Stimulated activated CD4-positive, alpha-beta T cell treated with anti-CD3 and anti-CD28 coated beads, Interleukin-15, amount 100 ng/mL, for 48 hours (primary cell): ENCODE data around the gene CSF3.
"Not testable (repeated sequence)": the region's sequence is repeated elsewhere in the genome, so short reads cannot be mapped to it uniquely, and the experiment has no call there.

ENCODE experiments used
- DNase-seq, 2 donors: peaks; one replicate each; pipeline ENCODE4 v3.0.0-alpha.2; 2020; ENCODE audit warnings: low read depth in 2 of 2

Gene CSF3

DNA sequence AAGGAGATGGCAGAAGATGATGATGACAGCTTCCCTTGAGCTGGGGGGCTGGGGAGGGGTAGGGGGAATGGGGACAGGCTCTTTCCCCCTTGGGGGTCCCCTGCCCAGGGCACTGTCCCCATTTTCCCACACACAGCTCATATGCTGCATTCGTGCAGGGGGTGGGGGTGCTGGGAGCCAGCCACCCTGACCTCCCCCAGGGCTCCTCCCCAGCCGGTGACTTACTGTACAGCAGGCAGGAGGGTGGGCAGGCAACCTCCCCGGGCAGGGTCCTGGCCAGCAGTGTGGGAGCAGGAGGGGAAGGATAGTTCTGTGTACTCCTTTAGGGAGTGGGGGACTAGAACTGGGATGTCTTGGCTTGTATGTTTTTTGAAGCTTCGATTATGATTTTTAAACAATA lies 17.7 kb upstream of the CSF3 start:
- no peak for DNase-seq

DNA sequence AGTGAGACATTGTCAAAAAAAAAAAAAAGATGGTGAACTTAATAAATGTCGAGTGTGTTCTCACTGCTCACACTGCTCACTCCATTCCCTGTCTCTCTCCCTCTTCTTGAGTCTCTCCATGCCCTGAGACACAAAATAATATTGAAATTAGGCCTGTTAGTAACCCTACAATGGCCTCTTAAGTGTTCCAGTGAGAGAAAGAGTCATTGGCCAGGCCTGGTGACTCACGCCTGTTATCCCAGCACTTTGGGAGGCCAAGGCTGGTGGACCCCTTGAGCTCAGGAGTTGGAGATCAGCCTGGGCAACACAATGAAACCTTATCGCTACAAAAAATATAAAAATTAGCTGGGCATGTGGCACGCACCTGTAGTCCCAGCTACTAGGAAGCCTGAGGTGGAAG lies 16.2 kb upstream of the CSF3 start:
- DNase-seq: no peak

DNA sequence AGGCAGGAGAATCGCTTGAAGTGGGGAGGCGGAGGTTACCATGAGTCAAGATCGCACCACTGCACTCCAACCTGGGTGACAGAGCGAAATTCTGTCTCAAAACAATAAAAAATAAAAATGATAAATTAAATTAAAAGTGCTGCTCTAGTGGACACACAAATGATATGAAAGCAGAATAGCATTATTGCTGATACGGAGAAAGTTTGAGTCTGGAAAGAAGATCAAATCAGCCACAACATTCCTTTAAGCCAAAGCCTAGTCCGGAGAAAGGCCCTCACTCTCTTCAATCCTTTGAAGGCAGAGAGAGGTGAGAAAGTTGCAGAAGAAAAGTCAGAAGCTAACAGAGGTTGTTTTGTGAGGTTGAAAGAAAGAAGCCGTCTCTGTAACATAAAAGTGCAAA lies 15.1 kb upstream of the CSF3 start:
- DNase-seq: no peak

DNA sequence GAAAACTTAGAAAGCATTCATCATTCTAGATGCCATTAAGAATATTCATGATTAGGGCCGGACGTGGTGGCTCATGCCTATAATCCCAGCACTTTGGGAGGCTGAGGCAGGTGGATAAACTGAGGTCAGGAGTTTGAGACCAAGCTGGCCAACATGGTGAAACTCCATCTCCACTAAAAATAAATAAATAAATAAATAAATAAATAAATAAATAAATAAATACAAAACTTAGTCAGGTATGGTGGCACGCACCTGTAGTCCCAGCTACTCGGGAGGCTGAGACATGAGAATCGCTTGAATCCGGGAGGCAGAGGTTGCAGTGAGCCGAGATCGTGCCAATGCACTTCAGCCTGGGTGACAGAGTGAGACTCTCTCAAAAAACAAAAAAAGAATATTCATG lies 13.9 kb upstream of the CSF3 start:
- DNase-seq: not testable (repeated sequence)

DNA sequence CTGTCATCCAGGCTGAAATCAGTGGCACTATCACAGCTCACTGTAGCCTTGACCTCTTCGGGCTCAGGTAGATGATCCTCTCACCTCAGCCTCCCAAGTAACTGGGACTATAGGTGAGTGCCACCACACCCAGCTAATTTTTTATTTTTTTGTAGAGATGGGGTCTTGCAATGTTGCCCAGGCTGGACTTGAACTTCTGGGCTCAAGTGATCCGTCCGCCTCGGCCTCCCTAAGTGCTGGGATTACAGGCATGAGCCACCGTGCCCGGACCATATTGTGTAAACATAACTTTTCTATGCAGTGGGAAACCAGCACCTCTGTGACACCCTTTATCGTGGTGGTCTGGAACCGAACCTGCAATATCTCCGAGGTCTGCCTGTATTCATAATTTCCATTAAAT lies 11.2 kb upstream of the CSF3 start:
- DNase-seq: no peak

DNA sequence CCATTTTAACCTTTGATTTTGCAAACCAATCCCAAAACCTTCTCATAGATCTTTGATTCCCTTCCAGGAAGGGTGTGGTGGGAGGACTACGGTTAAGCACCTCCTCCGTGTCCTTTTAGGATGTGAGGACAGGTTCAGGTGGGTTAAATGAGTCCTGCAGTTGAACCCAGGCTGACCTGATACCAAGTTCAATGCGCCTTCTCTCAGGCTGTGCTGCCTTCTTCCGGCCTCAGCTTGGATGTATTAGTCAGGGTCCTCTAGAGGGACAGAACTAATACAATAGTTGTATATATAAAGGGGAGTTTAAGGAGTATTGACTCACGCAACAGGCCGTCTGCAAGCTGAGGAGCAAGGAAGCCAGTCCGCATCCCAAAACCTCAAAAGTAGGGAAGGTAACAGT lies 10.5 kb upstream of the CSF3 start:
- no peak for DNase-seq

DNA sequence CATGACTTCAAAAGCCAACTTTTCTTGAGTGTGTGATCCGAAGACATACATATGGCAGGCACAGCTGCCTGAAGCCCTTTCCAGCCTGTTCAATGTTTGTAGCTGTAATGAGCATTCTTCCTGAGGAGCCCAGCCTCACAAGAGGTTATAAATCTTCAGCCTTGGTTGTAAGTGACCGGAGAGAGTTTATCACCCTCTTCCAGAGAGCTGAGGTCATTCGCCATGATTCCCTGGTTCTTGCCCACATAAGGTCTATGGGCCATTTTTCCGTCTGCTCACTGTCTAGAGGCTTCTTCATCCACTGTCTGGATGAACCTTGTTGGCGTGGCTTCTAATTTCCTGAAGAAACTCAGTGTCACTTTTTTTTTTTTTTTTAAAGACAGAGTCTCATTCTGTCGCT lies 9.7 kb upstream of the CSF3 start:
- no peak for DNase-seq

DNA sequence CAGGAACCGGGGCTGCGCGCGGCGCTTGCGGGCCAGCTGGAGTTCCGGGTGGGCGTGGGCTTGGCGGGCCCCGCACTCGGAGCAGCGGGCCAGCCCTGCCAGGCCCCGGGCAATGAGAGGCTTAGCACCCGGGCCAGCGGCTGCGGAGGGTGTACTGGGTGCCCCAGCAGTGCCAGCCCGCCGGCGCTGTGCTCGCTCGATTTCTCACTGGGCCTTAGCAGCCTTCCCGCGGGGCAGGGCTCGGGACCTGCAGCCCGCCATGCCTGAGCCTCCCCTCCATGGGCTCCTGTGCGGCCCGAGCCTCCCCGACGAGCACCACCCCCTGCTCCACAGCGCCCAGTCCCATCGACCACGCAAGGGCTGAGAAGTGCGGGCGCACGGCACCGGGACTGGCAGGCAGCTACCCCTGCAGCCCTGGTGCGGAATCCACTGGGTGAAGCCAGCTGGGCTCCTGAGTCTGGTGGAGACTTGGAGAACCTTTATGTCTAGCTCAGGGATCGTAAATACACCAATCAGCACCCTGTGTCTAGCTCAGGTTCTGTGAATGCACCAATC lies 4.2 kb upstream of the CSF3 start:
- DNase-seq: not testable (repeated sequence)

DNA sequence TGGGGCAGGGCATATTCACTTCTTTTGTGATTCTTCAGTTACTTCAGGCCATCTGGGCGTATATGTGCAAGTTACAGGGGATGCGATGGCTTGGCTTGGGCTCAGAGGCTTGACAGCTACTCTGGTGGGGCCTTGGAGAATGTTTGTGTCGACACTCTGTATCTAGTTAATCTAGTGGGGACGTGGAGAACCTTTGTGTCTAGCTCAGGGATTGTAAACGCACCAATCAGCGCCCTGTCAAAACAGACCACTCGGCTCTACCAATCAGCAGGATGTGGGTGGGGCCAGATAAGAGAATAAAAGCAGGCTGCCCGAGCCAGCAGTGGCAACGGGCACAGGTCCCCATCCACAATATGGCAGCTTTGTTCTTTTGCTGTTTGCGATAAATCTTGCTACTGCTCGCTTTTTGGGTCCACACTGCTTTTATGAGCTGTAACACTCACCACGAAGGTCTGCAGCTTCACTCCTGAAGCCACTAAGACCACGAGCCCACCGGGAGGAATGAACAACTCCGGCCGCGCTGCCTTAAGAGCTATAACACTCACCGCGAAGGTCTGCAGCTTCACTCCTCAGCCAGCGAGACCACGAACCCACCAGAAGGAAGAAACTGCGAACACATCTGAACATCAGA lies 3.1 kb upstream of the CSF3 start:
- DNase-seq: not testable (repeated sequence)

DNA sequence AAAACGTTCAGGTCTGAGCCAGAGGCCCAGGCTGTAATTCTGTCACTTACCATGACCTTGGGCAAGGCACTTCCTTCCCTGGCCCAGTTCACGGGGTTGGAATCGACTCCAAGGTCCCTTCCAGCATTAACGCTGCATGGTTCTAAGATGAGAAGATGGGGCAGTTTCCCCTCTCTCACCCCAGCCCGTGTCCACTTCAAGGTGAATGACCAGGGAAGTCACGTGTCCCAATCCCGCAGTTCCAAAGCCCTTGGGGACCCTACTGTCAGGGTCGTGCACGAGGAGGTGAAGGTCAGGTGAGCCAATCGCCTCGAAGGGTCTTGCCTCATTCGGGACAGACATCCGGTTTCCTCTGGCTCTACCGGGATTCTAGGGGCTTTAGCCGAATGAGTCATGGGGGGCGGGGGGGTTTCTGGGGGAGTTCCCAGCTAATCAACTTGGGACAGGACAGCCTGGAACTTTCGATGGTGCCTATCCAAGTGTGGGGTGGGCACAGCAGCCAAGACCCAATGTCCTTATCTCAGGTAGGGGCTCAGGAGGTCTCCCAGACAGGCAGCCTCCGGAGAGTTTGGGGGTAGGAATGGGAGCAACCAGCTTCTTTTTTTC lies 762 bp upstream of the CSF3 start:
- no peak for DNase-seq

DNA sequence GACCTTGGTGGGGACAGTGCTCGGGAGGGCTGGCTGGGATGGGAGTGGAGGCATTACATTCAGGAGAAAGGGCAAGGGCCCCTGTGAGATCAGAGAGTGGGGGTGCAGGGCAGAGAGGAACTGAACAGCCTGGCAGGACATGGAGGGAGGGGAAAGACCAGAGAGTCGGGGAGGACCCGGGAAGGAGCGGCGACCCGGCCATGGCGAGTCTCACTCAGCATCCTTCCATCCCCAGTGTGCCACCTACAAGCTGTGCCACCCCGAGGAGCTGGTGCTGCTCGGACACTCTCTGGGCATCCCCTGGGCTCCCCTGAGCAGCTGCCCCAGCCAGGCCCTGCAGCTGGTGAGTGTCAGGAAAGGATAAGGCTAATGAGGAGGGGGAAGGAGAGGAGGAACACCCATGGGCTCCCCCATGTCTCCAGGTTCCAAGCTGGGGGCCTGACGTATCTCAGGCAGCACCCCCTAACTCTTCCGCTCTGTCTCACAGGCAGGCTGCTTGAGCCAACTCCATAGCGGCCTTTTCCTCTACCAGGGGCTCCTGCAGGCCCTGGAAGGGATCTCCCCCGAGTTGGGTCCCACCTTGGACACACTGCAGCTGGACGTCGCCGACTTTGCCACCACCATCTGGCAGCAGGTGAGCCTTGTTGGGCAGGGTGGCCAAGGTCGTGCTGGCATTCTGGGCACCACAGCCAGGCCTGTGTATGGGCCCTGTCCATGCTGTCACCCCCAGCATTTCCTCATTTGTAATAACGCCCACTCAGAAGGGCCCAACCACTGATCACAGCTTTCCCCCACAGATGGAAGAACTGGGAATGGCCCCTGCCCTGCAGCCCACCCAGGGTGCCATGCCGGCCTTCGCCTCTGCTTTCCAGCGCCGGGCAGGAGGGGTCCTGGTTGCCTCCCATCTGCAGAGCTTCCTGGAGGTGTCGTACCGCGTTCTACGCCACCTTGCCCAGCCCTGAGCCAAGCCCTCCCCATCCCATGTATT lies 1.1 kb downstream of the CSF3 start:
- DNase-seq: no peak

DNA sequence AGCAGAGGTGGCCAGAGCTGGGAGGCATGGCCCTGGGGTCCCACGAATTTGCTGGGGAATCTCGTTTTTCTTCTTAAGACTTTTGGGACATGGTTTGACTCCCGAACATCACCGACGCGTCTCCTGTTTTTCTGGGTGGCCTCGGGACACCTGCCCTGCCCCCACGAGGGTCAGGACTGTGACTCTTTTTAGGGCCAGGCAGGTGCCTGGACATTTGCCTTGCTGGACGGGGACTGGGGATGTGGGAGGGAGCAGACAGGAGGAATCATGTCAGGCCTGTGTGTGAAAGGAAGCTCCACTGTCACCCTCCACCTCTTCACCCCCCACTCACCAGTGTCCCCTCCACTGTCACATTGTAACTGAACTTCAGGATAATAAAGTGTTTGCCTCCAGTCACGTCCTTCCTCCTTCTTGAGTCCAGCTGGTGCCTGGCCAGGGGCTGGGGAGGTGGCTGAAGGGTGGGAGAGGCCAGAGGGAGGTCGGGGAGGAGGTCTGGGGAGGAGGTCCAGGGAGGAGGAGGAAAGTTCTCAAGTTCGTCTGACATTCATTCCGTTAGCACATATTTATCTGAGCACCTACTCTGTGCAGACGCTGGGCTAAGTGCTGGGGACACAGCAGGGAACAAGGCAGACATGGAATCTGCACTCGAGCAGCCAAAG lies 2.3 kb downstream of the CSF3 start:
- DNase-seq: no peak

DNA sequence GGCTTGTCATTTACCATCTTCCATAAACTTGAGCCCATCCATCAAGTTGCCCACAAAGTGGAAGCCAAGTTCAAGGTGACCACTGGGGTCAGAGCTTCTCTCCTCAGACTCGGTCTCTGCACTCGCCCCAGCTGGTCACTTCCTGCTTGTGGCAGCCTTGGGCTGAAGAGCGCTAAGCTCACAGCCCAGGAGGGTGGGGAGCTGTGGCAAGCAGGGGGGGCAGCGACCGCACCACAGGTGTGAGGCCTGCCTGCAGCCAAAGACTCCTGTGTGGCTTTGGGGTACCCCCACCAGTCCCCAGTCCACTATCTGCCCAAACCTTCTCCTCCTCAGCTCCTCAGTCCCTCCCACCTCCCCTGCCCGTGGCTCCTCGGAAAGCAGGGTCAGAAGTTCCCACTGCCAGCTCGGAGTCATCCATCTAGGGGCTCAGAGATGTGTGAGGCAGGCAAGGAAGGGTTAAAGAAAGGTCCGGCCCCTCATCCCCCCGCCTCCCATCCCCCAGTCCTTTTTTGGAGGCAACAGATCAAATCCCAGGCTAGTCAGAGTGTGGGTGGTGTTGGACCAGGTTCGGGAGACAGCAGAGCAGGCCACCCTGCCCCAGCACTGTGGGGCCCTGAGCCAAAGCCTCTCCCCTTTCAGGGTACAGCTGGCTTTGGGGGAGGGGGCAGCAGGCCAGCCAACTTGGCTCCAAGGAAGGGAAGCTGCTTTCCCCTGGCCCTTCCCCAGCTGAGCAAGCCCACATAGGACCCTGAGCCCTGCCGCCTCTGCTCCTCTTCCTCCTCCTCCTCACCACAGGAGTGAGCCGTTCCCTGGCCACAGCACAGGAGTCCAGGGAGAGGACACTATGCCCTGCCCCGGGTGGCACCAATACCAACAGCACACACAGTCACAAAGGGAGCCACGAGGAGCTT lies 3.2 kb downstream of the CSF3 start:
- no peak for DNase-seq

DNA sequence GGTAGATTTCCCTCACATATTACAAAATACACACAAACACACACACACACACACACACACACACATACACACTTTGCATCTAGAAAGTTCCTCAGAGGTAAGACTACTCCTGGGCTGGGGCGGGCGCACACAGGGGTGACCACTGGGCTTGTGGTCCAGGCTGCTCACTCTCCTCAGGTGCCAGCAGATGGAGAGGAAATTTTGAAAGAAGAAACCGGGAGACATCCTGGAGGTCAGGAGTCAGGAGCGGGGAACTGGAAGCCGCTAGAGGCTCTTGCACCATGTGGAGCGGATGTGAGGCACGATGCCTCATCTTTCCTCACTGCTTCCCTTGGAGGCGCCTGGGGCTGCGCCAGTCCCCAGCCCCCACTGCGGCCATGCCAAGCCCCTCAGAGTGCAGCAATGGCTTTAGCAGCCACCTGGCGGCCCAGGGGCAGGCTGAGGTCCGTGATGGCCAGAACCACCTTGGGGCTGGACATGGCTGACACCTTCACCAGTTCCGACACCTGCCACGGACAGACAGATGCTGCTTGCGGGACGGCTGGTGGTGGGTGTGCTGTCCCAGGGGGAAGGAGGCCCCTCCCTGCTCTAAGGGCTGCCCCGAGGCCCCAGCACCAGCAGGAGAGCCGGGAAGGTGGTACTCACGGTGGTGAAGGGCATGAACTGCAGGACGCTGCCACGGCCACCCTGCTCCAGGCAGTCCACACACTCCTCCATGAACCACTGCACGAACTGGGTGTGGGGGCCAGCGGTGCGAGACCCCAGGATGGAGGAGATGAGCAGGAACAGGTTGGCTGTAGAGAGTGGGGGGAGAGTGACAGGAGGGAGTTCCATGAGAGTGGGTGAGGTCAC lies 4.1 kb downstream of the CSF3 start:
- DNase-seq: no peak

DNA sequence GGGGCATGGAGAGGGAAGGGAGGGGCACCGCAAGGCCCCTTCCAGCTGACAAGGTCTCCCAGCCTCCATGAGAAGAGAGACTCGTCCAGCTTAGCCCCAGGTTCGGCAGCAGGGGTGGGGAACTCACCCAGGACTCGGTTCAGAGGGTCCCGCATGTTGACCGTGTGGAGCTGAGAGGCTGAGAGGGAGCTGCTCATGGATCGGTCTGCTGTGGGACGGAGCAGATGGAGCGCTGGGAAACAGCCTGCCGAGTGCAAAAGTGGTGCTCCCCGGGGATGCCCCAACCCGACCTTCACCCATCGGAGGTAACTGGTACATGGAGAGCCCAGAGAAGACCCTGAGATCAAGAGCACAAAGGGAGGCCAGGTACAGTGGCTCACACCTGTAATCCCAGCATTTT lies 4.9 kb downstream of the CSF3 start:
- no peak for DNase-seq

DNA sequence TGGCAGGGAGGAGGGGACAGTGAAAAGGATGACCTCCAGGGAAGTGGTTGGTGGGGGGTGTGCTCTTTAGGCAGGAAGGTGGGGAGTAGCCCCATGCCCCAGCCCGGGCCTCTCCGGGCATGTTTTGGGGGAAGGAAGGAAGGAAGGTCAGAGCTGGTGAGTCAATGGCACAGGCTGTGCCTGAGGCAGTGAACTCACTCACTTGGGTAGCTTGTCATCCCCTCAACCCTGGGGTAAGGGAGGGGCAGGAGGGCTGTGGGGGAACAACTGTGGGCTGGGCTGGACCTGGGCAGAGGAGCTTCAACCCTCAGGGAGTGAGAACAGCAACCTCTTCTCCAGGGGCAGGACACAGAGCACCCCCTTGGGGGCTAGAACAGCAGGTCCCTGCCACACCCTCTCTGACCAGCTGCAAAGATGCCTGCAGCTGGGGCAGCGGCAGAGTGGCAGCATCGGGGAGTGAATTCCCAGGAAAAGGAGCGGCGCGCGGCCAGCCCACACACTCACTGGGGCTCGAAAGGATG lies 6.3 kb downstream of the CSF3 start:
- no peak for DNase-seq

DNA sequence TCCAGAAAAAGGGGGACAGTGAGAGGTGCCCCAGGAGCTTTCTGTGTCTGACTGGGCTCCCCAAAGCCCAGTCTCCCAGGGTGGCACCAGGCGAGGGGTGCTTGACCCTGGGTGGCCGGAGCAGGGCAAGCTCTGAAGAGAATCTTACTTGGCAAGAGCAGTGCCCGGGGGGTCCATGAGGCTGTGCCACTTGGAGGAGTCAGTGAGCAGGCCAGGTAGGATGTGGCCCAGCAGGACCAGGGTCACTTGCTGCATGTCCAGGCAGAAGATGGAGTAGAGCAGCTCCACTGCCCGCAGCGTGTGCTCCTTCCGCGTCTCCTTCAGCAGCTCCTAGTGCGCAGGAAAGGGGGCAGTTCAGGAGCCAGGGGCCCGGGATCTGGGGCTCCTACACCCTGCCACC lies 7.3 kb downstream of the CSF3 start:
- DNase-seq: no peak

DNA sequence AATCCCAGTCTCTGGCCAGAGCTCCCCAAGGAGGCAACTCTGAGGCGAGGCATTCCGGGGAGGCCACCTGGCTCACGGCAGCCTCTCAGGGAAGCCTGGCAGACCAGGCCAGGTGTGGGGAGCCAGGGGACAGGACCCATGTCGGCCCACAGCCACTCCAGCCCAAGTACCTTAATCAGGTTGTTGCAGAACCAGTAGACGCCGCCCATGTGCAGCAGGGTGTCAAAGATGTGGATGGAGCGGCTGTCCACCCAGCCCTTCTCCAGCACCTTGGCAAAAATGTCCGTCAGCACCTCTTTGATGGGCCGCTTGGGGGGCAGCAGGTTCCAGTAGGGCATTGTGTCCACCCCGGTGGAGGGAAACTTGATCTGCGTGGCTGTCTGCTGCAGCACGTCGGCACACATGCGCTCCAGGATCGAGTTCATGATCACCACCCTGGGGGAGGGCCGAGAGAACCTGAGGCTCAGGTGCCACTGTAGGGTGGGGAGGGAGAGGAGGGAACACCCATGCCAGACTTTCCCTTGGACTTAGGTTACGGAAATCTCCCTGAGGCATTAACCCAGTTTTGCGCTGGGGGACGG lies 7.8 kb downstream of the CSF3 start:
- DNase-seq: no peak

DNA sequence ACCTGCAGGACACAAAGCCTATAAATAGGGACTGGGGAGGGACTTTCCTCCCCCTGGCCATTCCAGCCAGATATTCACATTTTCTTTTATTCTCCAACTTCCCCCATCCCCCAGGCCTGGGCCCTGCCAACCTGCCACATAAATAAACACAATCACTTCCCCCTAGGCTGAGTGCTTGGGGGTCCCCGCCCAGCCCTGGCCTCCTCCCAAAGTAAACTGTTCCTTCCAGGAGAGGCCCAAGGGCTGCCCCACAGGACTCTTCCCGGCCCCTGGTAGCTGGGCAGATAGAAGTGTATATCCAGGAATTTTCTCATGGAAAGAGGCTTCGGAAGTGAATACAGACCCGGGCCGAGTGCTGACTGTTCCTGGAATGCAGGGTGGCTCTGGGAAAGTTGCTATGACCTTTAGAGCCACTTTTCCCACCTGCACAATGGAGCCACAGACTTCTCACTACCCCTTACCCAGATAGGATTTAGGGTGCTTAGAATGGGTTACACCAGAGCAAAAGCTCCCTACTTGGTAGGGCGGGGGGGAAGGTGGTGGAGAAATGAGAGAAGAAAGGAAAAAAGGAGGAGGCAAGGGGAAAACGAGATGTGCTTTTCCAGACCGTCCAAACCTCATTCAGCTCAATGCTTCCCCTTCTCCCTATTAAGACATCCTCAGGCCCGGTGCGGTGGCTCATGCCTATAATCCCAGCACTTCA lies 8.5 kb downstream of the CSF3 start:
- DNase-seq: no peak
